ENCODE measurements around the gene CERS2. TPM values are rescaled to one million over a fixed set of nuclear protein-coding genes. Genes with fewer than 3 reads are reported as not detected.
A peak's percentile ranks its signal among the peaks of the same experiment; 100 is the strongest.

The CERS2 gene
- total RNA-seq, 1 experiment from 2014 or later = 361 TPM

GRCh38 chr1:150999051-150999674 is 24.5 kb upstream of the CERS2 start:
- DNase-seq (ENCODE audit: extremely low read depth, low read depth) = no peak

DNA sequence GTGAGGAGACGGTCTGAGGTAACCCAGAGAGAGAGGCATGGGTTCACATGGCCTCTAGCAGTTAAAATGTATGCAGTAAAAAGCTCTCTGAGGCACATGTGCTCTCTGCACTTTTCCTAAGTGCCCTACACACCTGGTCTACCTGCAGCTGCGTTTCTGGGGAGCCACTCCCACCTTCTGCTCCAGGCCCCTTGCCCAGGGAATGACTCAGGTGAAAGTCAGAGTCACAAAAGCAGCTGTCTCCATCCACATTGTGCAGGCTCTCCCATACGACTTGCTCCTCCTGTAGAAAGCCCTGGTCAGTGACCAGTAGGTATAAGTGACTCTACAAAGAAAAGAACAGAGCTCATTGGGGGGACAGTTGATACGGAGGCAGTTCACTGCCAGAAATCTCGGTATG is 23.3 kb upstream of the CERS2 start:
- DNase-seq (ENCODE audit: extremely low read depth, low read depth) = no peak

DNA sequence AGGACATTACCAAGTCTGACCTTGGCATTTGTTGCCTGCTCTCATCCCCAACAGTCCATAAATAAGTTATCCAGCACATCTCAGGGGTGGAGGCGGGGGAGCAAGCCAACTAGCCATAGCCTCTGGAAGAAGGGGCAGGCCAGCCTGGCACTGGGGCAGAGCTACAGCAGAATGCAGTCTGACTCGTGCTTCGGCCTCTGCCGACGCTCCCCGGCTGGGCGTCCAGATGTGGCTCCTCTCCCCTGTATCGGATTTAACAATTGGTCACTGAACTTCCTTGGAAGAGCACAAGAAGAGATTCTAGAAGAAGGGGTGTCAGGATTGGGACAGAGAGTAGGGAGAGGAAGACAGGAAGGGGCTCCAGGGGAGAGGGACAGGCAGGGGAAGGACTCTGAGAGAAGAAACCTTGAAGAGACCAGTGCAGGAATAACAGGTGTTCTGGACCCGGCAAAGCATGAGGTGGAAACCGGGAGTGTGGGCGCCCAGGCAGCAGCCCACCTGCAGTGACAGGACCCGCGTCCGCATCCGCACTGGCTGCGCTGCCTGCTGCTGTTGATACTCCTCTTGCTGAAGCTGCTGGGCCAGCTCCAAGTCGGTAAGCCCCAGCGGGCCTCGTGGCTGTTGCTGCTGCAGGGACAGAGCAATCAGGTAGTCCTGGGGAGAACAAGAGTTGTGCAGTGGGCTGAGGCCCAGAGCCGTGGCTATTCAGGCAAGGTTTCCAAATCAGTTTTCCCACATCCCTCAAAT is 22.7 kb upstream of the CERS2 start:
- no peak for DNase-seq (ENCODE audit: extremely low read depth, low read depth)

DNA sequence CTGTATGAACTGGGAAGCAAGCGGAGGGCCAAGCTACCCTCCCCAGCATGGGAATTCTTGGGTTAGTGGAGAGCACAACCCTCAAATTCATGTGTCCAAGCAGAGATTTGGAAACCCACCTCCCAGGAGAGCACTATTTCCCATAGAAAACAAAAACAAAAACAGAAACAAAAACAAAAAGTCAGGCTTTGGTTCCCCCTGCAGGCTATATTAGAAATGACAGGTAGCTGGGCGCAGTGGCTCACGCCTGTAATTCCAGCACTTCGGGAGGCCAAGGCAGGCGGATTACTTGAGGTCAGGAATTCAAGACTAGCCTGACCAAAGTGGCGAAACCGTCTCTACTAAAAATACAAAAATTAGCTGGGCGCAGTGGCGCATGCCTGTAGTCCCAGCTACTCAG is 21.3 kb upstream of the CERS2 start:
- no peak for DNase-seq (ENCODE audit: extremely low read depth, low read depth)

GRCh38 chr1:150995460-150995859 is 20.8 kb upstream of the CERS2 start:
- DNase-seq (ENCODE audit: extremely low read depth, low read depth) = no peak

- no peak for DNase-seq (ENCODE audit: extremely low read depth, low read depth)
Measured at GRCh38 chr1:150994248-150994647, 19.6 kb upstream of the CERS2 start.

GRCh38 chr1:150992626-150993025 is 18.0 kb upstream of the CERS2 start:
- no peak for DNase-seq (ENCODE audit: extremely low read depth, low read depth)

GRCh38 chr1:150987924-150988323 is 13.3 kb upstream of the CERS2 start:
- no peak for DNase-seq (ENCODE audit: extremely low read depth, low read depth)

- no peak for DNase-seq (ENCODE audit: extremely low read depth, low read depth)
Measured at GRCh38 chr1:150985179-150985825, 10.7 kb upstream of the CERS2 start.

DNA sequence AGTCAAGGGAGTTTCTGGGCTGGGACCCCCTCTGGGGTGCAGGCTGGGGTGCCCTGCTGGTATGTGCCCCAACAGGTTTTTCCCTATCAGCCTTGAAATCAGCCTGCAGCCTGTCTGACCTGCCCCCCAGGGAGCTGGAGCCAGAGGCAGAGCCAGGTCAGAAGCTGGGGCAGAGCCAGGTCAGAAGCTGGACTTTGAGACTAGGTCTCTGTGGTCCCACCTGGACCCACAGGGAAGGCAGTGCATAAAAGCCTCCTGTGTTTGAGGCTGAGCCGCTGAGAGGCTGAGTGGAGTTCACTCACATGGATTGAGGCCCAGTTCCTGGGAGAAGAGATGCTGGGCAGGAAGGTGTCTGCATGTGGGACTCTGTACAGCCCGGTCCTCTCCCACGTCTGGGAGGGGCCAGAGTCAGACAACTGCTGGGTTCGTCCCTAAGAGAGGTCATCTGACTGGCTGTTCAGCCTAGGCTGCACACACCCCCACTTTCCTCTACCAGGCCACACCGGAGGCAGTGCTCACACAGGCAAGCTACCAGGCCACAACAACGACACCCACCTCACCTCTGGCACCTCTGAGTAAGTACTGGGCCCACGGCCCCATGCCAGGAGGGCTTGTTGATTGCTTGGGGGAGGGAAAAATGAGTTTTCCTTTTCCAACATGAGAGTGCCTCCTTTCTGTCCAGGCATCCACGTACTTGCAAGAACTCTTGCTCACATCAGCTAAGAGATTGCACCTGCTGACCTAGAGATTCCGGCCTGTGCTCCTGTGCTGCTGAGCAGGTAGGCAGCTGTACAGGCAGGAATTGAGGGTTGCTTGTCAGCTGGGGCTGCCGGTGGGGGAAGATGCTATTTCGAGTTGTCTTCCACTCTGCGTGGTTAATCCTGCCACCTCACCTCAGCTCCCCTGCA is 7.4 kb upstream of the CERS2 start, which contains the start of gene ANXA9:
Gene ANXA9, plus strand, starts transcription at position 488 of the 908 bp plus-strand sequence. CDS start 814 bp downstream, outside the sequence.
- DNase-seq (ENCODE audit: extremely low read depth, low read depth) = no peak

GRCh38 chr1:150981177-150981804 is 6.7 kb upstream of the CERS2 start:
- DNase-seq (ENCODE audit: extremely low read depth, low read depth) = no peak

GRCh38 chr1:150979092-150980056 is 4.7 kb upstream of the CERS2 start:
- peak; percentile 94 for DNase-seq (ENCODE audit: extremely low read depth, low read depth)

DNA sequence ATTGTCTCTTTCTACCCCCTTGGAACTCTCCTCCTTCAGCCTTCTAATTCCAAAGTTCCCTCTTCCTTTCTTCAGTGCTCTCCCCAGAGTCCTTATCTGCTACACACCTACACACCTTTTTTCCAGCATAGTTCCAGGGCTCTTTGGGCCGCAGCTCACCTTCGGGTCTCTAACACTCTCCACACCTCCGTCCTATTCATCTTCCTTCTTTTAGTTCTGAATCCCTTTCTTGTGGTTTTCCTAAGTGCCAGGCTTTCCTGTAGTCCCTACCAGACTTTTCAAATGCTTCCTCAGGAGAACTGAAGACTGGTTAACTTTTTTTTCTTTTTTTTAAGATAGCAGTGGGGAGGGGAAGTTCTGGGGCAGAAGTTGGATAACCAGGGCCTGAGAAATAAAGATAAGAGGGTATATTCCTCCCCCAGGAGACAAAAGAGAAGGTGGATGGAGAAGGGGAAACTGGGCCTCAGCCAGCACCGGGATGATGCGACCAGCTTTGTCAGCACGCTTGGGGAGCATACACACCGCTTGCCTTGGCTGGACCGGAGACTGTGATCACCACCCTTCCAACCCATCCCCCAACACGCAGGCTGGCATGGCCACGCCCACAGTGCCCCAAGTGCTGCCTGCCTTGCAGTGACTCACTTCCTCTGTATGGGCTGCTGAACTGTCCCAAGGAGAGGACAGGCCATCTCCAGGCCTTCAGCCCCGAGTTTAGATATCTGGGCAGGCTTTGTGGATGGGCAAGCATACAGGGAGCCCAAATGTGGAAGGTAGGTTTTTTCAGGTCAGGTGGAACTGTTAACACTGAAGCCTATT is 2.5 kb upstream of the CERS2 start:
- peak; percentile 97 for DNase-seq (ENCODE audit: extremely low read depth, low read depth)

- DNase-seq (ENCODE audit: extremely low read depth, low read depth) = no peak
Measured at GRCh38 chr1:150976401-150976821, 1.8 kb upstream of the CERS2 start.

DNA sequence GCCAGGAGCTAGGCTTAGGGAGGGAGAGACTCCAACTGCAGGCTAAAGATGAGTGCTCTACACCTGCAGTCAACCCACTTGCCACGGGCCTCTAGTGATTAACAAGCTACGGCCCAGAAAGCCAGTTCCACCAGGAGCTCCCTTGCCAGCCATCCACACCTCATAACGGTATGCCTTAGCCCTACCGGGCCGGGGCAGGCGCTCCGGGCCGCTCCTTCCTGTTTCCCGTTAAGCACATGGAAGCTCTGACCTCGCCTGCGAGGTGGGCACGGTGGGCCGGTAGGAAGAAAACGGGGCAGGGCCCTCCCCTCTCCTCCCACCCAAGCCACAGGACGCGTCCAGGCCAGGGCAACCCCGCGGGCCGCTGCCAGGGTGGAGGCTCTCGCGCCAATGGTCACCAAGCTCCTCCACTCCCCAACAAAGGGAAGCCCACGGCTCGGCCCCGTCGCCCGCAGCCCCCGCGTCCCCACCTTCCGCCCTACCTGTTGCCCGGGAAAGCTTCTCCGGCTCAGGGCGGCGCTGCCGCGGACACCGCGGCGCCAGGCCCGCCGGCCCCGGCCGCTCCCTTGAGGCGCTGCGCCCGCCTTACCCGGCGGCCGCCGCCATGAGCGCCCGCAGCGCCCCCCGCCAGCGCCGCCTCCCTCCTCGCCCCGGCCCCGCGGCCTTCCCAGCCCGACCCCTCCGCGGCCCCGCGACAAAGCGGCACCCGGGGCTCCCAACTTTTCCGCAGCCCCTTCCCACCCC is 627 bp downstream of the CERS2 start:
- no peak for DNase-seq (ENCODE audit: extremely low read depth, low read depth)

GRCh38 chr1:150973258-150973835 is 1.3 kb downstream of the CERS2 start:
- DNase-seq (ENCODE audit: extremely low read depth, low read depth) = no peak

GRCh38 chr1:150972417-150972940 is 2.2 kb downstream of the CERS2 start:
- DNase-seq (ENCODE audit: extremely low read depth, low read depth) = no peak

All from NCI-H460 (cell line).